Ascending aorta (tissue), 2 donors: ENCODE data around the gene TTLL3. TPM values are rescaled to one million over a fixed set of nuclear protein-coding genes. Genes with fewer than 3 reads are reported as not detected.

Source experiments
- DNase-seq, 2 donors: peaks; one replicate each; pipeline ENCODE4 v3.0.0-alpha.2; 2019; ENCODE audit warnings: low spot score in 2 of 2
- H3K27ac ChIP-seq, 2 donors: fragments of 200-600 bp; sonication (generic); one replicate each; pipeline ENCODE4 v1.5.1; 2016 to 2017; ENCODE audit warnings: mild to moderate bottlenecking in 1 of 2
- H3K27me3 ChIP-seq: fragments of 200-600 bp; sonication (generic); one replicate; pipeline ENCODE4 v1.5.1; 2017
- H3K36me3 ChIP-seq, 2 donors: fragments of 200-600 bp; sonication (generic); one replicate each; pipeline ENCODE4 v1.5.1; 2016
- H3K4me1 ChIP-seq, 2 donors: fragments of 200-600 bp; sonication (generic); one replicate each; pipeline ENCODE4 v1.5.1; 2016 to 2017; ENCODE audit warnings: mild to moderate bottlenecking in 1 of 2
- H3K4me3 ChIP-seq, 2 donors: fragments of 200-600 bp; sonication (generic); one replicate each; pipeline ENCODE4 v1.5.1; 2016 to 2017; ENCODE audit warnings: mild to moderate bottlenecking in 1 of 2
- H3K9me3 ChIP-seq, 2 donors: fragments of 200-600 bp; sonication (generic); one replicate each; pipeline ENCODE4 v1.5.1; 2016
- CTCF ChIP-seq, 3 experiments: fragments of 200-600 bp in 2 of 3; fragments of 450-650 bp in 1 of 3; sonication (generic) in 2 of 3; IDR thresholded peaks; one replicate each; pipeline ENCODE4 v1.5.1; 2016 to 2019; ENCODE audit warnings: antibody characterized with exemption in 3 of 3, mild to moderate bottlenecking in 1 of 3, moderate library complexity in 1 of 3
- intact Hi-C: fragments of 100-400 bp; cut with DNase I; formaldehyde crosslinking; loops from one replicate; pipeline ENCODE4 v1.15.1; 2023
- total RNA-seq: library from RNA; depleted of rRNA; stranded (reverse); fragments of >200 nt; gene quantifications from one replicate; pipeline ENCODE4 v1.1.0, GENCODE V29; 2016

TTLL3 gene
- total RNA-seq, 1 donor from 2014 or later = 47.0 TPM

- Histone ChIP-seq H3K4me3 (no peak overlapping the region), H3K36me3 (peaks cover 9 to 16% of the 10 kb centered on the region in 2 donors), H3K9me3 (no peaks in the 10 kb centered on the region), H3K27ac (no peak overlapping the region), H3K27me3 (no peaks in the 10 kb centered on the region), H3K4me1 (no peaks in the 10 kb centered on the region)
- no peak for TF ChIP-seq CTCF (IDR thresholded peaks at IDR 0.05)
- intact Hi-C loops = no loop called here
- no peak for DNase-seq
Observed at GRCh38 chr3:9818666-9819335, 8.7 kb downstream of the TTLL3 start.

- intact Hi-C loops = no loop called here
- no peak overlapping the region for H3K4me3 ChIP-seq
- no peaks in the 10 kb centered on the region for H3K9me3 ChIP-seq
- no peaks in the 10 kb centered on the region for H3K4me1 ChIP-seq
- no peak overlapping the region for H3K27ac ChIP-seq
- no peak for TF ChIP-seq CTCF (IDR thresholded peaks at IDR 0.05)
- no peaks in the 10 kb centered on the region for H3K27me3 ChIP-seq
- peaks cover 9 to 16% of the 10 kb centered on the region in 2 donors for H3K36me3 ChIP-seq
- no peak for DNase-seq
Observed at GRCh38 chr3:9820543-9820942, 10.5 kb downstream of the TTLL3 start.

GRCh38 chr3:9820946-9821345, 10.9 kb downstream of the TTLL3 start:
- H3K27ac ChIP-seq = no peak overlapping the region
- no peaks in the 10 kb centered on the region for H3K27me3 ChIP-seq
- H3K36me3 ChIP-seq = peaks cover 9 to 12% of the 10 kb centered on the region in 2 donors
- H3K4me1 ChIP-seq = no peaks in the 10 kb centered on the region
- TF ChIP-seq CTCF (IDR thresholded peaks at IDR 0.05) = no peak
- no peak overlapping the region for H3K4me3 ChIP-seq
- DNase-seq = no peak
- no peaks in the 10 kb centered on the region for H3K9me3 ChIP-seq
- intact Hi-C loops = no loop called here

- no peaks in the 10 kb centered on the region for H3K9me3 ChIP-seq
- H3K4me3 ChIP-seq = no peak overlapping the region
- no peak overlapping the region for H3K27ac ChIP-seq
- TF ChIP-seq CTCF (IDR thresholded peaks at IDR 0.05) = no peak
- intact Hi-C loops = no loop called here
- no peaks in the 10 kb centered on the region for H3K4me1 ChIP-seq
- no peak for DNase-seq
- no peaks in the 10 kb centered on the region for H3K27me3 ChIP-seq
- H3K36me3 ChIP-seq = peaks cover 11 to 26% of the 10 kb centered on the region in 2 donors
Observed at GRCh38 chr3:9825451-9826040, 15.5 kb downstream of the TTLL3 start.

- no peak for DNase-seq
- intact Hi-C loops = no loop called here
Observed at GRCh38 chr3:9826815-9827573, 16.9 kb downstream of the TTLL3 start.

More at GRCh38 chr3:9826815-9827573, 16.9 kb downstream of the TTLL3 start:
- H3K4me3 ChIP-seq = no peak overlapping the region
- peak in 1 of 3 experiments; percentile 13 for TF ChIP-seq CTCF (IDR thresholded peaks at IDR 0.05)
- peaks cover 14 to 34% of the 10 kb centered on the region in 2 donors for H3K36me3 ChIP-seq
- H3K4me1 ChIP-seq = no peaks in the 10 kb centered on the region
- H3K27me3 ChIP-seq = no peaks in the 10 kb centered on the region
- no peak overlapping the region for H3K27ac ChIP-seq
- H3K9me3 ChIP-seq = no peaks in the 10 kb centered on the region
